Ureter (tissue), 1 donor: Measurements from ENCODE around the gene TIGD3. TPM values are rescaled to one million over a fixed set of nuclear protein-coding genes. Genes with fewer than 3 reads are reported as not detected.

Experiments used
- DNase-seq: peaks from one replicate; pipeline ENCODE4 v3.0.0-alpha.2; 2020; ENCODE audit warnings: low spot score
- total RNA-seq: library from RNA; stranded (reverse); gene quantifications from one replicate; pipeline ENCODE4 v1.2.4, GENCODE V29; 2023
- donor health status: DM: yes; HTN: yes; CAD: no.

TIGD3 gene
- total RNA-seq, 1 donor from 2014 or later = not detected

GRCh38 chr11:65390099-65390941 lies 35.8 kb downstream of the TIGD3 start:
- no peak for DNase-seq

GRCh38 chr11:65390996-65391395 lies 36.4 kb downstream of the TIGD3 start:
- no peak for DNase-seq

DNA sequence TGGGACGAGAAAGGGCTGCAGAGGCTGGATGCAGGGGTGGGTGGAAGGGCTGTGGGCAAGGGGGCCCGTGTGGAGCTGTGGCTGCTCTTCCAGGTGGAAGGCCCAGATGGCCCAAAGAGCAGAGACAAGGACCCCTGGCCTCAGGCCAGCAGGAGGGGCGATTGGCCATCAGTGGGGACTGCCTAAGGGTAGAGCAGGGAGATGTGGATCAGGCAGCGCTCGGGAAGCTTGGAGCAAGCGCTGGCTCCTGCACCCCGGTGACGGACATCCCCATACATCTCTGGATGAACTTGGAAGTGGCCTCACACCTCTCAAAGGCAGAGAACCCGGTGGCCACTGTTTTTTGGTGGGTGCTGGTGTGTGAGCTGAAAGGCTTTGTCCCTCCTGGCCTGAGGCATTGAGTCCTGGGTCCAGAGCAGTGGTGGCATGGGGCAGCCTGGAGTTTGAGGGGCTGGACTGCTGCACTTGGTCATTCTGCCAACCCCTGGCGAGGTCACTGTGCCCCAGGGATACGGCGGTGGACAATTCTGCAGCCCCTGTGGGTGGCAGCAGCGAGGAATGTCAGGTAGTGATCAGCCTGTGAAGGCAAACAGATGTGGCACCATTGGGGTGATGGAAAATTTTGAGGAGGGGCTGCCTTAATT lies 37.8 kb downstream of the TIGD3 start:
- DNase-seq = no peak

- no peak for DNase-seq
Measured at GRCh38 chr11:65392899-65393298, 38.3 kb downstream of the TIGD3 start.

- no peak for DNase-seq
Measured at GRCh38 chr11:65393513-65394079, 39.0 kb downstream of the TIGD3 start.

GRCh38 chr11:65394125-65394536 lies 39.6 kb downstream of the TIGD3 start:
- no peak for DNase-seq

DNA sequence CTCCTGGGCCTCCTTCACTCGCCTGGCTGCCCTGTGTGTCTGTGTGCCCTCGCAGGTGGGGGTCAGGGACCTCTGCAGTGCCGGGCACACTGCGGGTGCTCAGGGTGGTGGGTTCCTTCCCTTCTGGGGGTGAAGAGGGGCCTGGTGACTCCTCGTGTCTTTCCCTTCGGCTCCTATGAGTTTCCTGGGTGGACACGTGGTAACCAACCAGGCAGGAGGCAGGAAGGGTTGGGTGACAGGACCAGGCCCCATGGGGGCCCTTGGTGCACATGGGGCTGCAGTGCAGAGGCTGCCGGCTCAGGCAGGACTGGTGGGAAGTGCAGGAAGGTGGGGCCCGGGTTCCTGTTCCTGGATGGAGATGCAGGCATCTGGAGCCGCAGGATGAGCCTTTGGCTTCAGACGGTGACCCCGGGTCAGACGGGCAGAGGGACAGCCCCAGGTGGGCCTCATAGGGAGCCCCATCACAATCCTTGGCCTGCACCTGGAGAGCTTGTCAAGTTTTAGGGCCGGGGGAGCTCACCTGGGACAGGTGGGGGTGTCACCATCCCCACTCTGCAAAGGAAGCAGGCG lies 41.5 kb downstream of the TIGD3 start:
- no peak for DNase-seq

DNA sequence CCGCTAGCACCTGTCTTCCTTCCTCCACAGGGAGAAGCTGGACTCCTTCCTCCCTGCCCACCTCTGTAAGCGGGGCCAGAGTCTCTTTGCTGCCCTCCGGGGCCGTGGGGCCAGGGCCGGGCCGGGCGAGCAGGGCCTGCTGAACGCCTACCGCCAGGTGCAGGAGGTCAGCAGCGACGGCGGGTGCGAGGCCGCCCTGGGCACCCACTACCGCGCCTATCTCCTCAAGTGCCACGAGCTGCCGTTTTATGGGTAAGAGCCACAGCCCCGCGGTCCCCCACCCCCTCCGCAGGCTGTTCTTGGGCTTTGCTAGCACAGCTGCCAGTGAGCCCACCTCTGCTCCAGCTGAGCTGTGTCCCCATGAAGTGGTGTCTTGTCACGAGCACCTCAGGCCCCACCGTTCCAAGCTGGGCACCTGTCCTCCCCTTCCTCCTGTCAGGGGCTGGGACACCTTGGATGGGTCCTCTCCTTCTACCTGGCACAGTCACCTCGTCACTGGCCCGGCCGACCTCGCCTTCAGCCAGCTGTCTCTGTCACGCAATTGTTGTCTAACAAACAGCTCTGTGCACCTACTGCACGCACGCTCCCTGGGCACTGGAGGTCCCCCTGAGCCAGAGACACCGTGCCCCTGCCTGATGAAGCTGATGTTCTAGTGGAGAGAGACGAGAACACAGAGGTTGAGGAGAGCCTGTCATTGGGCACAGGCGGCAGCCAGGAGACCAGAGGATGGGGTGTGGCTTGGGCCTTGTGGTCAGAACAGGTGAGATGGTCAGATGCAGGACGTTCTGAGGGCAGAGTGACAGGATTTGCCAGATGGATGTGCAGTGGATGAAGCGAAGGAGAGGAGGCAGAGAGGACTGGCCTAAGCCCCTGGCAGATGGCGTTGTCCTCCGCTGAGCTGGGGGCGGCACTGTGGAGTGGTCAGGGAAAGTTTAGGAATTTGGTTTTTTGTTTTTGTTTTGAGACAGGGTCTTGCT lies 42.5 kb downstream of the TIGD3 start:
- no peak for DNase-seq

- DNase-seq = no peak
Measured at GRCh38 chr11:65398362-65398910, 43.9 kb downstream of the TIGD3 start.

DNA sequence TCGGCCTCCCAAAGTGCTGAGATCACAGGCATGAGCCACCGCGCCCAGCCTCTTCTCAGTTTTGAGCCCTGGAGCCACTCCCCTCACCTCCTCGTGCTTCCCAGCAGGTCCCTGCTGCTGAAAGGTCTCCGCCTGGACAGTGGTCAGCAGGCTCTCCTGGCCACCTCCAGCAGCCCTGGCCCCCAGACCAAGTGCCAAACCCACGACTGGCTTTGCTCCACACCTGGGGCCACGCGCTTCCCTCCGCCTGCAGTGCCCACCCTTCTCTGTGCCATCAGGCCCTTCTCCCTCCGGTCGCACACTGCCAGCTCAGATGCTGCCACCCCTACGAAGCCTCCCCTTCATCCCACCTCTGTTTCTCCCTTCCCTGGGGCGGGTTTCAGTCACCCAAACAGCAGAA lies 44.7 kb downstream of the TIGD3 start:
- DNase-seq = no peak

DNA sequence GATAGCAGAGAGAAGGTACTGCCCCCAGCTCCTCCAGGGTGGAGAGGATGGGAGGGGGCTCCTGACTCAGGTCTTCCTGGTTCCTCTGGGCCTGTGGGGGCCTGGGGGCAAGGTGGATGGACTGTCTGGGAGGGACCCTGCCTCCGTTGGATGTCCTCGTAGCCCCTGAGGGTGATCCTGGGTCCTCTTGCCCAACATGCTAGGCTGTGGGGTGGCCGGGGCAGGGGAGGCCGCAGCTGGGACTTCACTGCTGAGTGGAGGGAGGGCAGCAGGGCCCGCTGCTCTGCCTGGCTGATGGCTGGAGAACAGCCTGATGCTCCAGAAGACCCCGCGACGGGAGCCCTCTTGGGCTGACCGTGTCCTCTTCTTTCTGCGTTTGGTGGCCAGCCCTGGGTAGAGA lies 45.3 kb downstream of the TIGD3 start:
- no peak for DNase-seq

DNA sequence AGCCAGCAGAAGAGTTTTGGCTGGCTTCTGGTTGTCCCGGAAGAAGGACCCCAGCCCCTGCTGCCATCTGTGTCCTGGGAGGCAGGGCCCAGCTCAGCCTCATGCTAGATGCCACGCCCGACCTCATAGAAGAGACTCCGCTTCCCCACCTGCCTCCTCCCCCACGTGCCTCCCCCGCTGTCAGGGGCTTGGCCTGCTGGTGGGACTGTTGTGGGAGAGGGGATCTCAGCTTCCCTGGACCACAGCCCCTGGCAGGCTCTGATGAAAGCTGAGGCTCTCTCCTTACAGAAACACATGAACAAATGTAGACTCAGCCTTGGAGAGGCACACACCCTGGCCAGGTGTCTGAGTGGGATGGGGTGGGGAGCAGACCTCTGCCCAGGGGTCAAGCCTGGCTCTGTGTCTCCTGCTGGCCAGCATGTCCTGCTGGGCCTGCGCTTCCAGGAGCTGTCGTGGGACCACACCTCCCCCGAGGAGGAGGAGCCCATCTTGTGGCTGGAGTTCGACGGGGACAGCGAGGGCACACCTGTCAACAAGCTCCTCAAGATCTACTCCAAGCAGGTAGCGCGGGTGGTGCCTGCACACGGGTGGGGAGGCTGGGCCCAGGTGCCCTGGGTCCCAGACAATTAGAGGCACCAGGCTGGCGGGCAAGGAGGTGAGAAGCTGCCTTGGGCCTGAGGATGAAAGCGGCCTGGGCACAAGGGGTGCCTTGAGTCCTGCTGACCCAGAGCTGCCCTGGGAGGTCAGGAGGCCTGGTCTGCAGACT lies 45.9 kb downstream of the TIGD3 start:
- no peak for DNase-seq

- DNase-seq = no peak
Measured at GRCh38 chr11:65401073-65401802, 46.7 kb downstream of the TIGD3 start.

- DNase-seq = no peak
Measured at GRCh38 chr11:65401803-65402248, 47.3 kb downstream of the TIGD3 start.

- no peak for DNase-seq
Measured at GRCh38 chr11:65402790-65403189, 48.2 kb downstream of the TIGD3 start.

GRCh38 chr11:65403607-65404121 lies 49.1 kb downstream of the TIGD3 start:
- DNase-seq = no peak

DNA sequence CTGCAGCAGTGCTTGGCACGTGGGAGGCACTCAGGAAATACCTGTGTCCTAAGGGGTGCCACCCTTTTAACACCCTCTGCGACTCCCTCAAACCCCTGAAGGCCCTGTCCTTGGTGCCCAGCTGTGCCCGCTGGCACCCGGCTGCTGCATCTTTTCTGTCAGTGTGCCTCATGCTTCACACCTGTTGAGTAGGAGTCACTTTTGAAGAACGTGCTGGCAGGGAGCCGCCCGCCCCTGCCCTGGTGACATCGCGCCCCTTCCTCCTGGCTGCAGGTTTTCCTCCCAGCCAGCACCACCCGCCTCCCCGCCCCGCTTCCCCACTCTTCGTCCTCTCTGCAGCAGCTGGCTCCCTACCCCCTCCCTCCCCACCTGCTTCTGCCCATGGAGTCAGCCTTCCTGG lies 49.7 kb downstream of the TIGD3 start:
- DNase-seq = no peak

GRCh38 chr11:65404638-65405339 lies 50.2 kb downstream of the TIGD3 start:
- DNase-seq = no peak
